ENCODE results near the gene KCNJ8. TPM values are rescaled to one million over a fixed set of nuclear protein-coding genes. Genes with fewer than 3 reads are reported as not detected.
A peak's percentile ranks its signal among the peaks of the same experiment; 100 is the strongest.

The KCNJ8 gene
- 1 to 10 TPM in 5 of 6 experiments, under 1 TPM in 1; 0.69 to 8.9 (median 8.0) TPM for total RNA-seq (2021; fragmentation: NEBNext Ultra II Directional; extraction: Animal tissue kit (Norgen Biotek cat#: 25700))
- long read RNA-seq, partial matches to known transcripts: 0 of 2 reads
- long read RNA-seq, other reads (novel, unspliced or antisense): 0 of 2 reads

GRCh38 chr12:21774358-21775132, at the start of gene KCNJ8:
Gene KCNJ8 (minus strand): TSS chr12:21774706. CDS start chr12:21773616, 1,090 bp downstream.
- peak within 1 kb of the TSS; percentile 20; the same call in 1 of the 2 replicates for H3K27ac Mint-ChIP-seq

GRCh38 chr12:21823581-21823980, 49.1 kb upstream of the KCNJ8 start:
- Mint-ChIP-seq H3K36me3 (ENCODE audit: low read depth) (0 out of 2 replicates have a peak, but pooled peaks cover 9% of the 10 kb centered on the region), H3K4me1 (ENCODE audit: low read depth) (peaks cover 24% of the 10 kb centered on the region), H3K27ac (no peak overlapping the region), H3K4me3 (no peak overlapping the region), H3K27me3 (ENCODE audit: insufficient read depth) (no peaks in the 10 kb centered on the region), H3K9me3 (peaks cover 9% of the 10 kb centered on the region; the same call in 1 of the 2 replicates)
- no peak for TF ChIP-seq CTCF (IDR thresholded peaks at IDR 0.05)
- DNase-seq: no peak

More at GRCh38 chr12:21774358-21775132, at the start of gene KCNJ8:
- Mint-ChIP-seq H3K27me3 (ENCODE audit: insufficient read depth) (peaks cover 2% of the 10 kb centered on the region; the same call in 1 of the 2 replicates), H3K4me3 (peak within 1 kb of the TSS; percentile 85), H3K4me1 (ENCODE audit: low read depth) (peaks cover 46% of the 10 kb centered on the region; the same call in 1 of the 2 replicates), H3K36me3 (ENCODE audit: low read depth) (peaks cover 14% of the 10 kb centered on the region; the same call in 1 of the 2 replicates), H3K9me3 (no peaks in the 10 kb centered on the region)
- DNase-seq: no peak
- no peak for TF ChIP-seq CTCF (IDR thresholded peaks at IDR 0.05)

- DNase-seq: no peak
- no peak for TF ChIP-seq CTCF (IDR thresholded peaks at IDR 0.05)
- no peaks in the 10 kb centered on the region for H3K27me3 Mint-ChIP-seq (ENCODE audit: insufficient read depth)
- peaks cover 29% of the 10 kb centered on the region for H3K4me1 Mint-ChIP-seq (ENCODE audit: low read depth)
- H3K27ac Mint-ChIP-seq: peak overlapping the region; percentile 20; the same call in 1 of the 2 replicates
- H3K36me3 Mint-ChIP-seq (ENCODE audit: low read depth): 0 out of 2 replicates have a peak, but pooled peaks cover 2% of the 10 kb centered on the region
- H3K9me3 Mint-ChIP-seq: peaks cover 6% of the 10 kb centered on the region; the same call in 1 of the 2 replicates
- peak overlapping the region; percentile 31; the same call in 1 of the 2 replicates for H3K4me3 Mint-ChIP-seq
Observed at GRCh38 chr12:21819678-21820077, 45.2 kb upstream of the KCNJ8 start.

GRCh38 chr12:21819236-21819635, 44.7 kb upstream of the KCNJ8 start:
- DNase-seq: peak; percentile 24
- Mint-ChIP-seq H3K36me3 (ENCODE audit: low read depth) (no peaks in the 10 kb centered on the region), H3K27me3 (ENCODE audit: insufficient read depth) (no peaks in the 10 kb centered on the region), H3K4me3 (peak overlapping the region; percentile 31; the same call in 1 of the 2 replicates), H3K9me3 (peaks cover 5% of the 10 kb centered on the region; the same call in 1 of the 2 replicates), H3K4me1 (ENCODE audit: low read depth) (peaks cover 29% of the 10 kb centered on the region), H3K27ac (peak overlapping the region; percentile 20; the same call in 1 of the 2 replicates)
- no peak for TF ChIP-seq CTCF (IDR thresholded peaks at IDR 0.05)

GRCh38 chr12:21818627-21819026, 44.1 kb upstream of the KCNJ8 start:
- Mint-ChIP-seq H3K27ac (peak overlapping the region; percentile 34; the same call in 1 of the 2 replicates), H3K4me3 (no peak overlapping the region), H3K4me1 (ENCODE audit: low read depth) (peaks cover 29% of the 10 kb centered on the region), H3K36me3 (ENCODE audit: low read depth) (no peaks in the 10 kb centered on the region), H3K9me3 (peaks cover 3% of the 10 kb centered on the region; the same call in 1 of the 2 replicates), H3K27me3 (ENCODE audit: insufficient read depth) (no peaks in the 10 kb centered on the region)
- TF ChIP-seq CTCF (IDR thresholded peaks at IDR 0.05): no peak
- no peak for DNase-seq
